CD4-positive, alpha-beta T cell treated with Interleukin-15 for 4 hours (primary cell): ENCODE measurements around the gene B4GALT1.
A peak's percentile ranks its signal among the peaks of the same experiment; 100 is the strongest.
"Not testable (repeated sequence)": the region's sequence is repeated elsewhere in the genome, so short reads cannot be mapped to it uniquely, and the experiment has no call there.

Experiments
- DNase-seq: peaks from one replicate; pipeline ENCODE4 v3.0.0-alpha.2; 2020; ENCODE audit warnings: low spot score

Gene B4GALT1

GRCh38 chr9:33184963-33185362 lies 17.8 kb upstream of the B4GALT1 start:
- DNase-seq, result no peak

GRCh38 chr9:33182519-33182918 lies 15.4 kb upstream of the B4GALT1 start:
- no peak for DNase-seq

GRCh38 chr9:33180526-33181184 lies 13.5 kb upstream of the B4GALT1 start:
- no peak for DNase-seq

GRCh38 chr9:33178972-33179697 lies 12.0 kb upstream of the B4GALT1 start:
- no peak for DNase-seq

- no peak for DNase-seq
These were observed 10.5 kb upstream of the B4GALT1 start for GRCh38 chr9:33177639-33178038.

GRCh38 chr9:33177086-33177485 lies 9.9 kb upstream of the B4GALT1 start:
- DNase-seq, result no peak

- no peak for DNase-seq
These were observed 8.7 kb upstream of the B4GALT1 start for GRCh38 chr9:33175649-33176325.

- DNase-seq, result no peak
These were observed 5.4 kb upstream of the B4GALT1 start for GRCh38 chr9:33172256-33173238.

GRCh38 chr9:33170464-33171415 lies 3.6 kb upstream of the B4GALT1 start:
- DNase-seq, result peak; percentile 60

- DNase-seq, result no peak
These were observed 1.9 kb upstream of the B4GALT1 start for GRCh38 chr9:33168941-33169544.

- no peak for DNase-seq
These were observed 881 bp upstream of the B4GALT1 start for GRCh38 chr9:33167972-33168461.

GRCh38 chr9:33166231-33167083 lies 679 bp downstream of the B4GALT1 start:
- DNase-seq, result no peak

GRCh38 chr9:33165263-33166151 lies 1.6 kb downstream of the B4GALT1 start:
- DNase-seq, result peak; percentile 59

- DNase-seq, result not testable (repeated sequence)
These were observed 2.2 kb downstream of the B4GALT1 start for GRCh38 chr9:33164921-33165262.

GRCh38 chr9:33164138-33164809 lies 2.9 kb downstream of the B4GALT1 start:
- peak; percentile 54 for DNase-seq

GRCh38 chr9:33163433-33164137 lies 3.6 kb downstream of the B4GALT1 start:
- DNase-seq, result no peak

GRCh38 chr9:33162721-33163311 lies 4.3 kb downstream of the B4GALT1 start:
- no peak for DNase-seq
